Transverse colon (tissue), 3 donors: ENCODE data around the gene PACRG.

Experiments
- POLR2A ChIP-seq: fragments of 450-650 bp; IDR thresholded peaks from one replicate; pipeline ENCODE4 v1.6.1; 2016; ENCODE audit warnings: antibody characterized with exemption, mild to moderate bottlenecking, moderate library complexity
- TF ChIP-seq, protein P1 (sequence below), 5 experiments: fragments of 200-600 bp in 3 of 5; fragments of 450-650 bp in 2 of 5; sonication (generic) in 3 of 5; IDR thresholded peaks; 1 replicate in 2 of 5; 2 replicates in 3 of 5; pipeline ENCODE4 v1.5.1; 2016 to 2017; ENCODE audit warnings: antibody characterized with exemption in 5 of 5, inconsistent platforms in 3 of 5, mild to moderate bottlenecking in 2 of 5, moderate library complexity in 1 of 5

GRCh38 chr6:163252061-163252591 is 524.4 kb downstream of the PACRG start:
- TF ChIP-seq, protein P1, sequence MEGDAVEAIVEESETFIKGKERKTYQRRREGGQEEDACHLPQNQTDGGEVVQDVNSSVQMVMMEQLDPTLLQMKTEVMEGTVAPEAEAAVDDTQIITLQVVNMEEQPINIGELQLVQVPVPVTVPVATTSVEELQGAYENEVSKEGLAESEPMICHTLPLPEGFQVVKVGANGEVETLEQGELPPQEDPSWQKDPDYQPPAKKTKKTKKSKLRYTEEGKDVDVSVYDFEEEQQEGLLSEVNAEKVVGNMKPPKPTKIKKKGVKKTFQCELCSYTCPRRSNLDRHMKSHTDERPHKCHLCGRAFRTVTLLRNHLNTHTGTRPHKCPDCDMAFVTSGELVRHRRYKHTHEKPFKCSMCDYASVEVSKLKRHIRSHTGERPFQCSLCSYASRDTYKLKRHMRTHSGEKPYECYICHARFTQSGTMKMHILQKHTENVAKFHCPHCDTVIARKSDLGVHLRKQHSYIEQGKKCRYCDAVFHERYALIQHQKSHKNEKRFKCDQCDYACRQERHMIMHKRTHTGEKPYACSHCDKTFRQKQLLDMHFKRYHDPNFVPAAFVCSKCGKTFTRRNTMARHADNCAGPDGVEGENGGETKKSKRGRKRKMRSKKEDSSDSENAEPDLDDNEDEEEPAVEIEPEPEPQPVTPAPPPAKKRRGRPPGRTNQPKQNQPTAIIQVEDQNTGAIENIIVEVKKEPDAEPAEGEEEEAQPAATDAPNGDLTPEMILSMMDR (IDR thresholded peaks at IDR 0.05) = no peak
- no peak for TF ChIP-seq POLR2A
